Activated naive CD4-positive, alpha-beta T cell treated with anti-CD3 and anti-CD28 coated beads, Interleukin-2, amount 50 U/mL, for 16 hours (primary cell): ENCODE results near the gene FKBP15.
A peak's percentile ranks its signal among the peaks of the same experiment; 100 is the strongest.
"Not testable (repeated sequence)": the region's sequence is repeated elsewhere in the genome, so short reads cannot be mapped to it uniquely, and the experiment has no call there.

Experiments
- DNase-seq: peaks from one replicate; pipeline ENCODE4 v3.0.0-alpha.2; 2020

Gene FKBP15

GRCh38 chr9:113181165-113181564 lies 39.9 kb downstream of the FKBP15 start:
- DNase-seq = no peak

DNA sequence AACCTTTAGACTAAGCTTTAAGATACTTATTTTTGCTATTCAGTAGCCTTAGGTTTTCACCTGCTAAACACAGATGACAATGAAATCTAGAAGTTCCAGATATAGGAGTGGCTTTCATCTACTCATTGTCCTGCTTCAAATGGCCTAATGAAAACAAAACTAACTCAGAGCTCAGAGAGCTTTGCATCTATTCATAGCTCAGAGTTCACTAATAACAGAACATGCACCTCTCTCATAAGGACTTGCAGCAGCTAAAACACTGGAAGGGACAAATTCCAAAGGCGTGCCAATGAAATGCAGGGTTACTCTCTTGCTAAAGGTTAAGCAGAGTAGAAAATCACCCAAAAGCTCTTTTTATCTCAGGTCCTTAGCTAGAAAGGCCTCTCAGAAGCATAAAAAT lies 41.2 kb downstream of the FKBP15 start:
- no peak for DNase-seq

DNA sequence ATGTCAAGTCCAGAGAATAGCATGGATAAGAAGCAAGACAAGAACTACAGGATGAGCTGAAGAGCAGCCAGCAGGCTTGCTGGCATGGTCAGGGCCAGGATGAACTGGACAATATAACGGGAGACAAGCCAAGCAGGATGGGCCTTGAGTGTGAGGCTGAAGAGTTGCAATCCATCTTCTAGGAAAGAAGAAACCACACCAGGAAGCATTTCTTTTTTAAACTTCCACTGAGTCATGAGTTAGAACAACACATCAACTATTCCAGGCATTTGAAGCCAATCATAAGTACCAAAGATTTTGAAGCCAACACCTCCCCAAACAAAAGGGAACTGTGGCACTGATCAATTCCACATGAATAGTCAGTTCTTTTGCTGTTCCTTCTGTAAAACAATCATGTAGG lies 43.0 kb downstream of the FKBP15 start:
- DNase-seq = no peak

DNA sequence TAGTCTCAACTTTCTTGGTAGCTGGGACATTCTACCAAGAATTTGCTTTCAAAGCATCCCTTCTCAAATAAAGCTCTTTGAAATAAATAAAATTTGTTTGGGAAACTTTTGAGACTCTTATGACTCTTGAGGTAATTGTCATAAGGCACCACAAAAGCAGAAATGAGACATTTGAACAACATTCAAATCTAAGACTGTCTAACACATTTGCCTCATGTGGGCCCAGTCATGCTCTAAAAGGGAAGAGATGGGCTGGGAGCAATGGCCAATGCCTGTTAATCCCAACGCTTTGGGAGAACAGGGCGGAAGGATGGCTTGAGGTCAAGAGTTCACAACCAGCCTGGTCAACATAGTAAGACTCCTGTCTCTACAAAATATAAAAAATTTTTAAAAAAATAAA lies 43.8 kb downstream of the FKBP15 start:
- no peak for DNase-seq

DNA sequence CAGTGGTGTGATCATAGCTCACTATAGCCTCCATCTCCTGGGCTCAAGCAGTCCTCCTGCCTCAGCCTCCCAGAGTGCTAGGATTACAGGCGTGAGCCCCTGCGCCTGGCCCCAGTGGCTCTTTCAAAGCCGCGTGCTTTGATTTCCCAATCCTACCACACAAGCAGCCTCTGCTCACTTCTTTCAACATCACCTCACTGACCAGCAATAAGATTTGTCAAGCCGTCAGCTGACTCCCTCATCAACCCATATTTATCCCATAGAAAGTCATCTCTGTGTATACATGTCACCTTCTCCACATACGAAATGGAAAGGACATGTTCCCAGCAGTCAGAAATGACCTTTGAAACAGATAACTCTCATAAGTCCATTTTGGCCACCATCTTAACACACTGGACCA lies 44.3 kb downstream of the FKBP15 start:
- no peak for DNase-seq

- DNase-seq = no peak
Measured at GRCh38 chr9:113173341-113173740, 47.7 kb downstream of the FKBP15 start.

- DNase-seq = no peak
Measured at GRCh38 chr9:113168809-113169208, 52.3 kb downstream of the FKBP15 start.

DNA sequence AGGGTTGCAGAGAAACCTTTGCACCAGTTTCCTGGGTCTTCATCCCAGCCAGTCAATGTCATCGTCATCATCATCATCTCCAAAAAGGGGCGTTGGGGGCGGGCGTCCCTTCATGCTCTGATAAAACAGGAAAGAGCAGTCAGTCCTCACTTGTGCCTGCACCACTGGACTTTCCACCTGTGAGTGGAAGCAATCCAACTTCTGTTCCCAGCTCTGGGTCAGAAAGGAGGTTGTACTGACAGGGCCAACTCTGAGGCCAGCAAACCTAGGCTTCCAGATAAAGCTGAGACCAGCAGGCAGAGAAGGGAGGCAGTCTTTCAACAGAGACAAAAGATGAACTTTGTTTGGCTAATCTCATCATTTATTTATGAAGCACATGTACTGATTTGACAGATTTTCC lies 55.0 kb downstream of the FKBP15 start:
- DNase-seq = no peak

DNA sequence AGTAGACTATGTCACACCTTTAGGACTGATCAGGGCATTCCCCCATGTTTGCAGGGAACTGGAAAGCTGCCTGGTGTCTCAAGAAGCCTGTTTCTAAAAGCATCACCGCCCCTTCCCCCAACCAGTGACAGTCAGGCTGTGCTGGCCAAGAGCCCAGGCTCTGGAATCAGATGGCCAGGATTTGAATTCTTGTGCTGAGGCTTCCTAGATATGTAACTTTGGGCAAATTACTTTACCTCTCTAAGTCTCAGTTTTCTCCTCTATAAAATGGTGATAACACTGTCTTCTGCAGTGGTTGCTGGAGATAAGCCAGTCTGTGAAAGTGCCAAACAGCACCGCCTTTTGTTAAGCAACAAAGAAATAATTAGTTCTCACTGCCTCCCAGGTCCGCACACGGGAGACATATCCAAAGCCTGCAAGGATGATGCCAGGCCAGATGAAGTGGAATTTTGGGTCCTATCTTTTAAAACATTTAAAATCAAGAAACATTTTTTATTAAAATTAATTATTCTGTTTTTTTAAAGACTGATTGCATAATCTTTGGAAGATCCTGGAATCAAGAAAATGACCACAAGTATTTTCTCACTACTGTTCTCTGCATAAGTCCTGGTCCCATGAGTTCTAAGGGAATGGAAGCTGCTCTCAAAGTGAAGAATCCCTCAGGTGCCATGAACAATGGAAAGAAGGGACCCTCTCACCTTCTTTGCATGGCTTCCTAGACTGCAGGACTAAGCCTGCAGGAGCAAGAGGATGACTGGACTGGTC lies 56.4 kb downstream of the FKBP15 start:
- no peak for DNase-seq

DNA sequence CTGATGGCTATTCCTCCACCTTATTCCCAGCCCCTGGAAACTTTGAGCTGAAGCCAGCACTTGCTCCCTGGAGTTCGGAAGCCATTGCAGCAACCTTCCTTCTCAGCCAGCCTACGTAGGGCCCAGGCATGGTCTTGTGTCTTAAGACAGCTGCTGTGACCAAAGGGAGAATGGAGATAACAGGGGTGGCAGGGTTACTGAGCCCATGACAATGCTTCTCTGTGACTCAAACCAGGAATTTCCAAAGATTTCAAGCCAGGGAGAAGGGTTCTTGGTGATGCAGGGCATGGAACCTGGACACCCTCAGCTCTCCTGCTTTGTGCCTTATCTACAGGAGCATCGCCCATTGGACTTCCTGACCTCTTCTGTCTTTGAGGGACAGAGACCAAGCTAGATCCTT lies 58.1 kb downstream of the FKBP15 start:
- no peak for DNase-seq

- no peak for DNase-seq
Measured at GRCh38 chr9:113160571-113160970, 60.5 kb downstream of the FKBP15 start.

- no peak for DNase-seq
Measured at GRCh38 chr9:113158446-113158845, 62.6 kb downstream of the FKBP15 start.

DNA sequence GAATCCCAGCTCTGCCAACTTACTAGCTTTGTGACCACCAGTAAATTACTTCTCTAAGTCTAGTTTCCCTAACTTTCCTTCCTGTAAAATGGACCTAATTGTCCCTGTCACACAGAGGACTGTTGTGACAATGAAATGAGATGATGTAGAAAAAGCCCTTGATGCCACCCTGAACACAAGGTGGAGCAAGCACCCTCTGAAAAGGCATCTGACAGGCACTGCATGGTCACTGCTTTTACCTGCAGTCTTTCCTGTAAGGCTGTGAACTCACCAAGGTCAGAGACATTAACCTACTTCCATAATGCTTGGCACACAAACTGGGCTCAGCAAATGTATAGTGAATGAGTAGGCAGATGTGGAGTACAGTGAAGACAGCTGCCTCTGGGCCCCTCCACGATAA lies 64.2 kb downstream of the FKBP15 start:
- DNase-seq = no peak

GRCh38 chr9:113155911-113156588 lies 65.0 kb downstream of the FKBP15 start:
- no peak for DNase-seq

GRCh38 chr9:113154946-113155345 lies 66.1 kb downstream of the FKBP15 start:
- DNase-seq = no peak

- DNase-seq = no peak
Measured at GRCh38 chr9:113154471-113154870, 66.6 kb downstream of the FKBP15 start.

- no peak for DNase-seq
Measured at GRCh38 chr9:113153599-113153998, 67.5 kb downstream of the FKBP15 start.

DNA sequence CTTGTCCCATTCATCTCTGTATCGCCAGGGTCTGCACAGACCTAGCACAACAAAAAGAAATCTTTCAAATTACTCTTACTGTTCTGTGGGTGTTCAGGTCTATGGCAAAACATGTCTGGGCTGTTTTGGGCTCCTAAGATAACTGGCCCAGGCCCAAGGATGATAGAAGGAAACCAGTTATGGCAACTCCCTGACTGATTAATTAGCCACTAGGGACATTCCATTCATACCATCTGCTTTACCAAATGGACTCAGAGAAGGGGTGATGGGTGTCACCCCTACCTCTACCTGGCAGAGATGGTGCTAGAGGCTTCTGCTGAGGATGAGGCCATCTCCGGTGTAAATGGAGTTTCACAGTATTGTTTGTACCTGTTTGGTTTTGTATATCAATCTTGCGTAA lies 68.4 kb downstream of the FKBP15 start:
- no peak for DNase-seq

DNA sequence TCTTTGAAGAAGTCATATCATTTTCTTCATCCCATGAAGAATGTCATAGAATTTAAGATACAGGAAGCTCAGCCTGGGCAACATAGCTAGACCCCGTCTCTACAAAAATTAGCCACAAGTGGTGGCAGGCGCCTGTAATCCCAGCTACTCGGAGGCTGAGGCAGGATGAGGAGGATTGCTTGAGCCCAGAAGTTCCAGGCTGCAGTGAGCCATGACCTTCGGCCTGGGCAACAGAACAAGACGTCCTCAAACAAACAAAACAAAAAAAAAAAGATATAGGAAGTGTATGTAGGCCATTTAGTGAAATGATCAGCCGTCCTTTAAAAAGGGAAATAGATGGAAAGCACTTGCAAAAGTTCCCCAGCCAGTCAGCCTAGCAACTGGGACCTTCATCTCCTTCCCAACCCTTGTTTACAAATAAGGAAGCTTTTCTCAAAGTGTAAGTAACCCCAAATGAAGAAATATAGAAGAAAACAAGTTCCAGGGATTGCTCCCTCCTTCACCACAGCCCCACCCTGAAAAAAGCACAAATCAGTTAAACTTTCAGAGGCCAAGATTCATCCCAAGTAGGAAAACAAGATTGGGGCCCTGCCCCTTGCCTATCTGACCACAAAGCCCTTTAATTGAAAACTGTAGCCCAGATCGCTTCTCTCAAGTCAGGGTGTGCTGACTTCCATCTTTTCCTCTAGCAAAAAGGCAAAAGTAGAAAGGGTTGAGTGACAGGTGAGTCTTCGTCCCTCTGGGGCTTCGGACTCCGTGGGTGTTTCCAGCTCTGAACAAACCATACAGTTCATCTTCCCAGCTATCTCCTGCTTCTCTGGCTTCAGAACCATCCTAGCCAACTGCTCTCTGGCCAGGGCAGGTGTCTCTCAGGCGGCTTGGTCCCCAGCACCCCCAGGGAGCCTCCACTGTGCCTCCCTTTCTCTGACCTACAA lies 69.1 kb downstream of the FKBP15 start:
- DNase-seq = no peak

DNA sequence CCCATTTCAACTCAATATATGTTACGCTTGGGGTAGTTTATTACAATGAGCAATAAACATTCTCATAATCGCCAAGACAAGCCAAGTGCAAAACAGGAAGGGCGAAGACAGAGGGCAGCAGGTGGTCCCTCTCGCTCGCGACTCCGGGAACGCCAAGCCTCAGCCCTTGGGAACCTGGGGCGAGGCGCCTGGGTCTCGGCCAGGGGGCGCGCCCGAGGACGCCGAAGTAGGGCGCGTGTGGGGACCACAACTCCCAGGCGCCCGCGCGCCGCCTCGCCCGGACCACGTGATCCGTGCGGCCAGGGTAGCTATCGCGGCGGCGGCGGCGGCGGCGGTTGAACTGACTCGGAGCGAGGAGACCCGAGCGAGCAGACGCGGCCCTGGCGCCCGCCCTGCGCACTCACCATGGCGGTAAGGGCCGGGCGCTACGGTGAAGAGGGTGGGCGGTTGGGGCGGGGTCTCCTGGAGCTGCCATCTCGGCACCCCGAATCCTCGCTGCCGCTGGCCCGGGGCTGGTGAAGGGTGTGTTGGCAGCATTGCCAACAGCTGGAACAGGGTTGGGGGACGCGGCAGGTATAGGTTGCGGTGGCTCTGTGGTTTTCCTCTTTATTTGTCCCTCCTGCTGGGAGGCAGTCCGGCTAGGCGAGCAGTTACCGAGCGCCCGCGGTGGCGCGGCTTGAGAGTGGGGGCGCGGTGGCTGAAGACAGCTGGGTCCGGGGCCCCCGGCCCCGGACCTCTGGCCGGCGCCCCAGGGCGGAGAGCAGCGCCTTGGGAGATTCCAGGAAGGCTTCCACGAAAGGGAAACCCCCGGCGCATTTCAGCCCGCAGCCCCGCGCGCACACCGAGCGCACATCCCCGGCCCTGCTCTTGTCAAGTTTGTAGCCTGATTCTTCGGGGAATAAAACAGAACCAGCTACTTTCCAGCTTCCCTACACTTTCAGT lies 70.1 kb downstream of the FKBP15 start, which contains the start of gene SLC31A2:
Gene SLC31A2, plus strand, starts transcription at position 338 of the 942 bp plus-strand sequence. Its CDS starts 68 bp downstream, at position 406.
- peak; percentile 90 for DNase-seq

- not testable (repeated sequence) for DNase-seq
Measured at GRCh38 chr9:113149561-113149960, 71.5 kb downstream of the FKBP15 start.
